Measurements from ENCODE around the gene HERPUD1.

DNA sequence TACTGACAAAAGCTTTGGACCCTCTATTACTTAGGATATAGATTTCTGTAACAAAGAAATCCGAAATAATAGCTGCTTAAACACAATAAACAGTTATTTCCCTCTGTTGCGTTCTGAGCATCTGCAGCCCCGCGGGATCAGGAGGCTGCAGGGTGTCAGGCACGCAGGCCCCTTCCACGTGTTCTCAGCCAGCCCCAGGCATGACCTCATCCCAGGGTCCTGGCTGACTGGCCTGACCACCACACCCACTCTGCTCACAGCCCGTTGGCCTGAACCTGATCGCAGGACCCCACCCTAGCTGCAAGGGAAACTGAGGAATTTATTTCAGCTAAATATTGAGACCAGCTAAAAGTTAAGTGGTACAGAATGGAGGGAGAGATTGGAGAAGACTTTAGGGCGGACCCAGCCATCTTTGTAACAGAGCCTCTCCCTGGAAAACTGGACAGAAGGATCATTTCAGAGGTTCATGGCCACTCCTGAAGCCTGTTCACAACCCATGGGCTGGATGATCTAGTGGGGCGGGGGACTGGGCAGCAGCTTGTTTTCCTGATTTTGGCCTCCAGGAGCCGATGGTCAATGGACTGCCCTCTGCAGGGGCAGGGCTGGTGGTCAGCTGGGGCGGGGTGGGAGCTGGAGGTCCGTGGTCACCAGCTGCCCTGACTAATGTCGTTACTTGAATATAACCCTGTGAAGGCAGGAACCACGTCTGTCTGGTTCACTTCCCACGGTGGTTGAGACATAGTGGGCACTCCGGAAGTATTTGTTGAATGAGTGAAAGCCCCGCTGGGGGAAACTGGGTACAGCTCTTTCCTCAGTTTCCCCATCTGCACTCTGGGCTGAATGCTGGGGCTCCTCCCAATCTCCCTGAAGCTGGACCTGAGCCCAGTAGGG is 40.7 kb downstream of the HERPUD1 start:
- TF ChIP-seq, protein P1, sequence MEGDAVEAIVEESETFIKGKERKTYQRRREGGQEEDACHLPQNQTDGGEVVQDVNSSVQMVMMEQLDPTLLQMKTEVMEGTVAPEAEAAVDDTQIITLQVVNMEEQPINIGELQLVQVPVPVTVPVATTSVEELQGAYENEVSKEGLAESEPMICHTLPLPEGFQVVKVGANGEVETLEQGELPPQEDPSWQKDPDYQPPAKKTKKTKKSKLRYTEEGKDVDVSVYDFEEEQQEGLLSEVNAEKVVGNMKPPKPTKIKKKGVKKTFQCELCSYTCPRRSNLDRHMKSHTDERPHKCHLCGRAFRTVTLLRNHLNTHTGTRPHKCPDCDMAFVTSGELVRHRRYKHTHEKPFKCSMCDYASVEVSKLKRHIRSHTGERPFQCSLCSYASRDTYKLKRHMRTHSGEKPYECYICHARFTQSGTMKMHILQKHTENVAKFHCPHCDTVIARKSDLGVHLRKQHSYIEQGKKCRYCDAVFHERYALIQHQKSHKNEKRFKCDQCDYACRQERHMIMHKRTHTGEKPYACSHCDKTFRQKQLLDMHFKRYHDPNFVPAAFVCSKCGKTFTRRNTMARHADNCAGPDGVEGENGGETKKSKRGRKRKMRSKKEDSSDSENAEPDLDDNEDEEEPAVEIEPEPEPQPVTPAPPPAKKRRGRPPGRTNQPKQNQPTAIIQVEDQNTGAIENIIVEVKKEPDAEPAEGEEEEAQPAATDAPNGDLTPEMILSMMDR (IDR thresholded peaks at IDR 0.05) = no peak
- TF ChIP-seq POLR2AphosphoS5 (IDR thresholded peaks at IDR 0.05; ENCODE audit: low read depth, low read length) = no peak
- TF ChIP-seq, protein P2, sequence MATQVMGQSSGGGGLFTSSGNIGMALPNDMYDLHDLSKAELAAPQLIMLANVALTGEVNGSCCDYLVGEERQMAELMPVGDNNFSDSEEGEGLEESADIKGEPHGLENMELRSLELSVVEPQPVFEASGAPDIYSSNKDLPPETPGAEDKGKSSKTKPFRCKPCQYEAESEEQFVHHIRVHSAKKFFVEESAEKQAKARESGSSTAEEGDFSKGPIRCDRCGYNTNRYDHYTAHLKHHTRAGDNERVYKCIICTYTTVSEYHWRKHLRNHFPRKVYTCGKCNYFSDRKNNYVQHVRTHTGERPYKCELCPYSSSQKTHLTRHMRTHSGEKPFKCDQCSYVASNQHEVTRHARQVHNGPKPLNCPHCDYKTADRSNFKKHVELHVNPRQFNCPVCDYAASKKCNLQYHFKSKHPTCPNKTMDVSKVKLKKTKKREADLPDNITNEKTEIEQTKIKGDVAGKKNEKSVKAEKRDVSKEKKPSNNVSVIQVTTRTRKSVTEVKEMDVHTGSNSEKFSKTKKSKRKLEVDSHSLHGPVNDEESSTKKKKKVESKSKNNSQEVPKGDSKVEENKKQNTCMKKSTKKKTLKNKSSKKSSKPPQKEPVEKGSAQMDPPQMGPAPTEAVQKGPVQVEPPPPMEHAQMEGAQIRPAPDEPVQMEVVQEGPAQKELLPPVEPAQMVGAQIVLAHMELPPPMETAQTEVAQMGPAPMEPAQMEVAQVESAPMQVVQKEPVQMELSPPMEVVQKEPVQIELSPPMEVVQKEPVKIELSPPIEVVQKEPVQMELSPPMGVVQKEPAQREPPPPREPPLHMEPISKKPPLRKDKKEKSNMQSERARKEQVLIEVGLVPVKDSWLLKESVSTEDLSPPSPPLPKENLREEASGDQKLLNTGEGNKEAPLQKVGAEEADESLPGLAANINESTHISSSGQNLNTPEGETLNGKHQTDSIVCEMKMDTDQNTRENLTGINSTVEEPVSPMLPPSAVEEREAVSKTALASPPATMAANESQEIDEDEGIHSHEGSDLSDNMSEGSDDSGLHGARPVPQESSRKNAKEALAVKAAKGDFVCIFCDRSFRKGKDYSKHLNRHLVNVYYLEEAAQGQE (IDR thresholded peaks at IDR 0.05; ENCODE audit: insufficient read depth in 1 of 2, low read depth in 2 of 2, low read length in 1 of 2) = no peak
